NCI-H1694 treated with DMSO at 0.1 percent for 48 hours (cell line): ENCODE data around the gene RHBDL3.
A peak's percentile ranks its signal among the peaks of the same experiment; 100 is the strongest.
"Not testable (repeated sequence)": the region's sequence is repeated elsewhere in the genome, so short reads cannot be mapped to it uniquely, and the experiment has no call there.

Source experiments
- DNase-seq: peaks from one replicate; lab custom pipeline; 2025; lab: John Stamatoyannopoulos, UW

The RHBDL3 gene

DNA sequence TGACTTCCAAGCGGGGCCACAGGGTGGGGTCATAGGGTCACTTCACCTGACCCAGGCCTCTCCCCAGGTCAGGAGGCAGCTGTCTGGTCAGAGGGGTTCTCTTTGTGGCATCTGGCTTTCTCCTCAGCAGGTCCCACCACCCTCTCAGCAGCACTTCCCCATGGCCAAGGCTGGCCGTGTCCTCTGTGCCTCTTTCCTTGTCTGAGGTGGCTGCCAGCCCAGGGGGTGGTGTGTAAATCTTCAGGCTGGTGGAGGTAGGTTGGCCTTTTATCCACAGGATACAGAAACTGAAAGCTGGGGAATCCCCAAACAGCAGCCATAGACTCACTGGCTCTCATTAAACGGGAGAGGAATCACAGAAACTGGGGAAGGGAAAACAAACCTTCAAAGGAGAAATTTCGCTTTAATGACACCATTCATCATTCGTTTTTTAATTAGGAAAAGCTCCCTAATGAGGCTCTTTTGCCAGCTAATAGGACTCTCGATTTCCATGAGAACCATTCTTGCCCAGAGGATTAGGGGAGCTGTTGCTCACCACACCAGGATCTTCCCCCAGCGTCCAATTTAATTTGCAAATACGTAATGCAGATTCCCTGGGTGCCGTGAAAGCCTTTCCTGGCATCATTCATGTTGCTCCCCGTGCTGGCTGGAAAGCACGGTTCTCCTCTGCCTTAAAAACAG, 58.3 kb downstream of the RHBDL3 start:
- DNase-seq: no peak

DNA sequence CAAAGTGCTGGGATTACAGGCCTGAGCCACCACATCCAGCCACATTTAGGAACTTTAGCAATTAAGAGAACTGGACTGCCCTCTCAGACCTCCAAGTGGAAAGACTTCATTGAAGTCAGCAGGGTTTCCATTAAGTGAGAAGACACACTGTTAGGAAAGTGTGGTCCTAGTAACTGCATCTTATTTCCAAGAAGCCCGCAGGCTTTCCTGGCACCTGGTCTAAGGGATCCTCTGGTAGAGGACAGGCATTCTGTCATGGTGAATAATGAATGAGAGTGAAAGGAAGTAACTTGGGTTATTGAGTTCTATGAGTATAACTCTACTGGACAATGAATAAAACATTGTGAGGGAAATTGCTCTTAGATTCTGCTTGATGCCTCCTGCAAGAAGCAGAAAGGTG, 62.3 kb downstream of the RHBDL3 start:
- DNase-seq: no peak

DNA sequence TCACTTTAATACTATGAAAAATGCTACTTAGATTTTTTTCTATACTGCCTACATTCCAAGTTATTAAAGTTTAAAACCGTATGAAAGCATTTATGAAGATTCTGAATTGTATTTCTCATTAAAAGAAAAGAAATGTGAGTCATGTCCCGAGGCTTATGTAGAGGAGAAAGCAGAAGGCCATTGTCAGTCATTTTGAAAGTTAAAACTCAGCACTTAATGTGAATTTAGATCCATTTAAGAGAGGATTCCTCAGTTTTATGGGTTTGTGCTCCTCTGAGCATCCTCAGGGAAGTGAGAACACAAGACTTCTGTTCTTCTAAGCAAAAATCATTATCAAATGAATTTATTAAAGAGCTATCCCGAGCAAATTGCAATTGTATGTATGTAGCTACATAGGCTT, 64.5 kb downstream of the RHBDL3 start:
- no peak for DNase-seq

- DNase-seq: no peak
These were observed 65.8 kb downstream of the RHBDL3 start for GRCh38 chr17:32331243-32332040.

- DNase-seq: no peak
These were observed 67.6 kb downstream of the RHBDL3 start for GRCh38 chr17:32333187-32333586.

DNA sequence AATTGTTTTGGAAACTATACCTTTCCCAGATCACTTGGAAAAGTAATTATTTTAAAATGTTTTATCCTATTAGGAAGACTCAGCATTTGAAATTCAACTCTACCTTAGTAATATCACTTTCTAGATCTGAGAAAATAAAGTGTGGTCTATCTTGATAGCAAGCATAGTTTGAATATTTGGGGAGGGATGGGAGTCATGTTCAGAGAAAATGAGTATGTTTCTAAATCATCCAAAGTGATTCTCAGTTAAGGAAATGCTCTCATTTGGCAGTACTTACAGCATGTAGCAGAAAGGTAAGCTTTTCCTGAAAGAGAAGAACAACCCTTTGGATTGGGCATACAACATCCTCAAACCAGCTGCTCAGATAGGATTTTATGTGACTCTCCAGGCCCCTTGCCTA, 69.4 kb downstream of the RHBDL3 start:
- no peak for DNase-seq

DNA sequence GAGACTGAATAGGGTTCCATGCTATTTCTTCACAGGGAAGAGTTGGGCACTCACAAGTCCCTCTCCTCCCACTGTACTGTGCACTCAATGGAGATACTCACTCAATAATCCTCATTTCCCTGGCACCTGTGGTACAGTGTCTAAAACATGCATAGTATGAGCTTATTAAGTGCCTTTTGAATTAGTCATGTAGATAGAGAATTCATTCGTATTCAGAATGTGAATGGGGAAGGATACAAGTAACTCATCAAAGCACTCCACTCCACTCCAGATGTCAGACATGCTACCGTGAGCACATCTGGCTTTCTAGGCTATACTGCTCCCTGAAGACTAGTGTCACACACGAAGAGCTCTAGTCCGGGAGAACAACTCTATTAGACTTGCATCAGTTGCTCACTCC, 70.1 kb downstream of the RHBDL3 start:
- DNase-seq: no peak

GRCh38 chr17:32341141-32341856, 75.7 kb downstream of the RHBDL3 start:
- DNase-seq: peak; percentile 47

DNA sequence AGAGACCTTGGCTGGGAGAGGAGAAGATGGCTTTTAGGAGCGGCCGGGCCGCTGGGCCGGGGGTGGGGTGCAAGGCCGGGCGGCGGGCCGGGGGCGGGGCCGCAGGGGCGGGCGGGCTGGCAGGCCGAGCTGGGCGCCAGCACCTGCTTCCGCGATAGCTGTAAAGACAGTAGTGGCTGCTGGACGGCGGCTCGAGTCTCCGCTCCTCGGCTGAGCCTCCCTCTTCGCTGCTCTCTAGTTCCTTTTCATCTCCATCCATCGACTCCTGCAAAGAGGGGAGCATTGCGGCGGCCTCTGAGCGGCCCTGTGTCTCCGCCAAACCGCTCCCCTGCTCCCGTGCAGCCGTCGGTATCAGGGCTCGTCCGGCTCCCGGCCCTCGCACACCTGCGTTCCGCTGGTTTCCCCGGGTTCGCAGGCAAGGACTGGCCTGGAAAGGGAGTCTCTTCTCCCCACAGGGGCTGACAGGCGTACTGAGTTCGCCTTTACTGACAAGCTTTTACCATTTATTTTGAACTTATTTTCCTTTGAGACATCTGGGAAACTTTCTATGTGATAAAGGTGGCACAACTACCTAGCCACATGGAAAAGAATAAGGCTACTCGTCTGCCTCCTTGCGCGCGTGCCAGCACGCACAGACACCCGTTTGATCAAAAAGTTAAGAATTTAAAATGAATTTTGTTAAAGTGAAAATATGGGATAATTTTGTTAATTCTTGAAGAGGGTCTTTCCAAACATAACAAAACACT, 76.4 kb downstream of the RHBDL3 start, which contains the start of gene C17orf75:
C17orf75 (minus strand) TSS at position 317 of the 746 bp plus-strand sequence; CDS start at position 283, 34 bp downstream.
- peak; percentile 61 for DNase-seq

- DNase-seq: no peak
These were observed 77.1 kb downstream of the RHBDL3 start for GRCh38 chr17:32342603-32343325.

- DNase-seq: no peak
These were observed 80.4 kb downstream of the RHBDL3 start for GRCh38 chr17:32345951-32346600.

DNA sequence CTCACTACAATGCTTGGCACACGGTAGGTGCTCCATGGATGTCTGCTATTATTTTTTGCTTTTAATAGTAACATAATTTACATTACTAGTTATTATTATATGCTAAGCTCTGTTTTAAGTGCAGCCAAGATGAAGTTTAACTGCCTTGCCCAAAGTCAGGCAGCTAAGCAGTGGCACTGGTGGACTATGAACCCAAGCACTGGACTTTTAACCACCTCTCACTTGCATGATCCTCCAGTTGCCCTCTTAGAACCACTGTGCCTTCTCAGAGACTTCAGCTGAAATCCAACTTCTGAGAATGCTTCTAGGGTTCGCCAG, 82.8 kb downstream of the RHBDL3 start:
- no peak for DNase-seq

DNA sequence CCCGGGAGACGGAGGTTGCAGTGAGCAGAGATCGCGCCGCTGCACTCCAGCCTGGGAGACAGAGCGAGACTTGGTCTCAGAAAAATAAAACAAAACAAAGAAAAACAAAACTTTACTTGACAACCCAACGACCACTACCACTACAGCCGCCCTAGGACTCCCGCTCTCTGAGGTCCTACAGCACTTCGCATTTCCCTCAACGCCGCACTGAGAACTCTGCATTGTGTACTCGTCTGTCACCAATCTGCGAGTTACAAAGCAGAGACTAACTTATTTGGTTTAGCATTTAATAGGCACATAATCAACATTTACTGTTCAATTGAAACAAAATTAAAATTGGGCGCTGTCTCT, 83.8 kb downstream of the RHBDL3 start:
- no peak for DNase-seq

DNA sequence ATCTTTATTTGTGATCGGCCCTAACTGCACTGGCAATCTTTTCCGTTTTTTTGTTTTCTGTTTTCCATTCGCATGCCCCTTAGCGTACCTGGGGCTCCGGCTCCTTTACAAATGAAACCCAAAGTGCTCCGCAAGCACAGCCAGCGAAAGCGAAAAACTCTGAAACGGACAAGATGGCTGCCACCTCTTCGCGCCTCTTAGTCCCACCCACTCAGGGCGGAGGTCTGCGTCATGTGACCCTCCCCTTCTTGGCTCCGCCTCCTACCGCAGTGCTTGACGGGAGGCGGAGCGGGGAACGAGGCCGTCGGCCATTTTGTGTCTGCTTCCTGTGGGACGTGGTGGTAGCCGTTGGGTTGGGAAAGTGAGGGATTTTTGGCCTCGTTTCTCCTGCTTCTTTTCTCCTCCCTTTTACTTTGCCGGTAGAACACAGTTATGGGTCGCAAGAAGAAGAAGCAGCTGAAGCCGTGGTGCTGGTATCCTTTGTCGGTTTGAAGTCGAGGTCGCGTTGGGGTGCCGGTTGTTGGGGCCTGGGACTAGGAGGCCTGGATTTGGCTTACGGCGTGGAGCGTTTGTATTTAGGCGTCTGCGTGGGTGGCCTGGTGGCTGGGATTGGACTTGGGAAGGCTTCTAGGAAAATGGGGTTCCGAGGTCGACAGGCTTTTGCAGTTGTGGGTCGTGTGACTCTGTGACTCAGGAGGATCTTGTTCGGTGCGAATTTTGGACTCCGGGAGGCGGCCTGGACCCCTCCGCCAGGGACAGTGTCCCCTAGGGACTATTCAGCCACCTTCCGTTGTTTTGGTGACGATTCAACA, 84.4 kb downstream of the RHBDL3 start, which contains the start of gene ZNF207:
ZNF207 (plus strand) TSS at position 304 of the 812 bp plus-strand sequence; CDS start at position 433, 129 bp downstream.
- peak; percentile 98 for DNase-seq

GRCh38 chr17:32350666-32351418, 85.2 kb downstream of the RHBDL3 start:
- DNase-seq: peak; percentile 27

DNA sequence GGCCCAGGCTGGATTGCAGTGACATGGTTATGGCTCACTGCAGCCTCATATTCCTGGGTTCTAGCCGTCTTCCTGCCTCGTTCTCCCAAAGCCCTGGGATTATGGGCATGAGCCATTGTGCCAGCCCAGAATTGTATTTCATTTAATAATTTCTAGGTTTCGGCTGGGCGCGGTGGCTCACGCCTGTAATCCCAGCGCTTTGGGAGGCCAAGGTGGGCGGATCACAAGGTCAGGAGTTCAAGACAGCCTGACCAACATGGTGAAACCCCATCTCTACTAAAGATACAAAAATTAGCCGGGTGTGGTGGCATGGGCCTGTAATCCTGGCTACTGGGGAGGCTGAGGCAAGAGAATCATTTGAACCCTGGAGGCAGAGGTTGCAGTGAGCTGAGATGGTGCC, 87.1 kb downstream of the RHBDL3 start:
- DNase-seq: not testable (repeated sequence)

DNA sequence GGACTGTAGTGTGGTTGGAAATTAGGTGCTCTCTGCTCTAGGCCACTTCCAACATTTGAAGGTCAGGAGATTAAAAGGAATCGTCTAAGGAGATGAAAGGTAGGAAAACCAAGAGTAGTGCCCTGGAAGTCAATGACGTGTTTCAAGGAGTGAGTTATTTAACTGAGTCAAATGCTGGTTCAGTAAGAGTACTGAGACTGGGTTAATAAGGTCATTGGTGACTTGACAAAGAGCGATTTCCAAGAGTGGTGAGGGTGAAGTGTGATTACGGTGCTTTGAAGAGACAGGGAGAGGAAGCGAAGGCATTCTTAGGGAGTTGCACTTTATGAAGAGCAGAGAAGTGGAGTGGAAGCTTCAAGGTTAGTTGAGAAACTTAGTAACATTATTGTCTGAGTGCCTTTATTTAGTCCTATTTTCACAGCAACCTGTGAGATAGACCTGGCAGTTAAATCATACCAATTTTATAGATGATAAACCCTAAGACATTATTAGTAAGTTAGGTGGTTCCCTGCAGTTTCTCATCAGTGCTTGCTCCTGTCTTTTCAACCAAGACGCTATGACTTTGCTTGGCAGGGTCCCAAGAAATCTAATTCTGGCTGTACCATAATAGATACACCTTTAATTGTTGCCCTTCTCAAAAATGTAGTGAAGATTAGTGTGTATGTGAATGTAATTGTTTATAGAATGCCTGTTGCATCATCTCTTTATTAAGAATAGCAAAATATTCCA, 90.2 kb downstream of the RHBDL3 start:
- no peak for DNase-seq

DNA sequence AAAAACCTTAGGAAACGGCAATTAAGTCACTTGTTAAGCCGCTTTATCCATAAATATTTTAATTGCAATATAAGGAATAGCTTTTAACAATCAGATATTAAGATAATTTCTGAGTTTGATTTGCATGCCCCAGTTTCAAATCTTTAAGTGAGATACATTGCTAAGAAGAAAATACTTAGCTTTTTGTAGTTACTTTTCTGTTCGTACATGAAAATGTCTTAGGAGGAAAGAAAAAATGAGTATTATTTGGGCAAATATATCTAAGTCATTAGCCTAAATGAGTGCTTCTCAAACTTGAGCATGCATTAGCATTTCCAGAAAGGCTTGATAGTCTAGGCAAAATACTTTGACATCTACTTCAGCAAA, 90.7 kb downstream of the RHBDL3 start:
- DNase-seq: no peak

DNA sequence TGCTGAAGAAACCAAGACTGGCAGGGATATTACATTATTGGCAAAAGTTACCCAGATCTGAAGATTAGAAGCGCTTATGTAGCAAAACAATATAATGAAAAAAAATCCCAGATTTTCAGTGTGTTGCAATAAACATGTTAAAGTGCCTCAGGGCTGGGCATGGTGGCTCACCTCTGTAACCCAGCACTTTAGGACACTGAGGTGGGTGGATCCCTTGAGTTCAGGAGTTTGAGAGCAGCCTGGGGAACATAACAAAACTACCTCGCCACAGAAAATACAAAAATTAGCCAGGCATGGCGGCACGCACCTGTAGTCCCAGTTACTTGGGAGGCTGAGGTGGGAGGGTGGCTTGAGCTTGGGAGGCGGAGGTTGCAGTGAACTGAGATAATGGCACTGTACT, 91.1 kb downstream of the RHBDL3 start:
- DNase-seq: no peak
